ENCODE data around the gene YWHAB. TPM values are rescaled to one million over a fixed set of nuclear protein-coding genes. Genes with fewer than 3 reads are reported as not detected.

YWHAB gene
- total and polyA plus RNA-seq, 2 donors from 2014 or later, result 156 to 216 TPM

DNA sequence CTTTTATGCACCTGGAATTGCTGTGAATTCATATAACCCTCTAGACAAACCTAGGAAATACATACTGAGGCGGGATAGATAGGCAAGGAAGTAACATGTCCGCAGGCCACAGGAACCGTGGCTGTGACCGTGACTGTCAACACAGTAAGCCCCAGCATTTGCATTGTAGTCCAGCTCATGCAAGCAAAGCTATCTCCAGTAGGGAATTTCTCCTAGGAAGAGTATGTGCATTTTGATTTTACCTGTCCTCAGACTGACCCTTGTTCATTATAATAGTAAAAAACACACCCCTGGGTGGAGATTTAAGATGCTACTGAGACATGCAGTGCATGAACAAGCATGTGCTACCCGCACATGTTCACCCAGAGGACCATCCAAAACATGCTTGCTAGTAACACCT is 44.7 kb upstream of the YWHAB start:
- no peak overlapping the region for H3K27ac ChIP-seq (ENCODE audit: low read depth in 2 of 2, low read length in 2 of 2)
- no peak for FAIRE-seq
- no peaks in the 10 kb centered on the region for H3K27me3 ChIP-seq (ENCODE audit: control insufficient read depth, insufficient read depth, low read length)
- no peaks in the 10 kb centered on the region for H3K36me3 ChIP-seq (ENCODE audit: control insufficient read depth in 2 of 3, insufficient read depth in 3 of 3, low read length in 3 of 3)
- H3K4me1 ChIP-seq (ENCODE audit: control insufficient read depth in 2 of 3, insufficient read depth in 2 of 3, low read depth in 1 of 3, low read length in 3 of 3), result no peaks in the 10 kb centered on the region
- no peak overlapping the region for H3K9ac ChIP-seq (ENCODE audit: low read length in 3 of 3)
- TF ChIP-seq, protein P1, sequence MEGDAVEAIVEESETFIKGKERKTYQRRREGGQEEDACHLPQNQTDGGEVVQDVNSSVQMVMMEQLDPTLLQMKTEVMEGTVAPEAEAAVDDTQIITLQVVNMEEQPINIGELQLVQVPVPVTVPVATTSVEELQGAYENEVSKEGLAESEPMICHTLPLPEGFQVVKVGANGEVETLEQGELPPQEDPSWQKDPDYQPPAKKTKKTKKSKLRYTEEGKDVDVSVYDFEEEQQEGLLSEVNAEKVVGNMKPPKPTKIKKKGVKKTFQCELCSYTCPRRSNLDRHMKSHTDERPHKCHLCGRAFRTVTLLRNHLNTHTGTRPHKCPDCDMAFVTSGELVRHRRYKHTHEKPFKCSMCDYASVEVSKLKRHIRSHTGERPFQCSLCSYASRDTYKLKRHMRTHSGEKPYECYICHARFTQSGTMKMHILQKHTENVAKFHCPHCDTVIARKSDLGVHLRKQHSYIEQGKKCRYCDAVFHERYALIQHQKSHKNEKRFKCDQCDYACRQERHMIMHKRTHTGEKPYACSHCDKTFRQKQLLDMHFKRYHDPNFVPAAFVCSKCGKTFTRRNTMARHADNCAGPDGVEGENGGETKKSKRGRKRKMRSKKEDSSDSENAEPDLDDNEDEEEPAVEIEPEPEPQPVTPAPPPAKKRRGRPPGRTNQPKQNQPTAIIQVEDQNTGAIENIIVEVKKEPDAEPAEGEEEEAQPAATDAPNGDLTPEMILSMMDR (IDR thresholded peaks at IDR 0.05; ENCODE audit: borderline replicate concordance, extremely low read depth, insufficient read depth), result no peak
- no peaks in the 10 kb centered on the region for H3K9me3 ChIP-seq (ENCODE audit: control insufficient read depth in 2 of 3, insufficient read depth in 1 of 3, low read length in 3 of 3)
- intact Hi-C loops (cut with DNase I), result no loop called here
- DNase-seq, result no peak
- no peak overlapping the region for H3K4me3 ChIP-seq (ENCODE audit: low read length in 3 of 3)

DNA sequence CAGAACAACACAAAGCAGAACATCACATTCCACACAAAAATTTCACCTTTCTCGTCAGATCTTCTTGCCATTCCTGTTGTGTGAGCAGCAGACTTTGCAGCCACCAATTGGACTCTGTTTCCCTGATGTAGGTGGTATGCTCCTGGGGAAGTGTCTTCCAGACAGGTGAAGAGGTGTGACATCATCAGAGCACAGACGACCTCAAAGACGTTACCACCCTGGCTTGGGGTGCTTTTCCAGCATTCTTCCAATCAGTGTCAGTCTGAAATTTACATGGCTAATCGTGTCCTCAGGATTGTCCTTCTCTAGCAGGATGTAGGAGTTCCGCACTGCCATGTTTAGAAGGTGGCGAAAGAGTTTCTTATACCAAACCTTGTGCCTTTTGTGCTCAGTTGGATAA is 43.5 kb upstream of the YWHAB start:
- Histone ChIP-seq H3K27ac (ENCODE audit: low read depth in 2 of 2, low read length in 2 of 2) (no peak overlapping the region), H3K4me1 (ENCODE audit: control insufficient read depth in 2 of 3, insufficient read depth in 2 of 3, low read depth in 1 of 3, low read length in 3 of 3) (no peaks in the 10 kb centered on the region), H3K4me3 (ENCODE audit: low read length in 3 of 3) (no peak overlapping the region), H3K27me3 (ENCODE audit: control insufficient read depth, insufficient read depth, low read length) (no peaks in the 10 kb centered on the region), H3K36me3 (ENCODE audit: control insufficient read depth in 2 of 3, insufficient read depth in 3 of 3, low read length in 3 of 3) (no peaks in the 10 kb centered on the region), H3K9ac (ENCODE audit: low read length in 3 of 3) (no peak overlapping the region), H3K9me3 (ENCODE audit: control insufficient read depth in 2 of 3, insufficient read depth in 1 of 3, low read length in 3 of 3) (no peaks in the 10 kb centered on the region)
- TF ChIP-seq, protein P1 (IDR thresholded peaks at IDR 0.05; ENCODE audit: borderline replicate concordance, extremely low read depth, insufficient read depth), result no peak
- FAIRE-seq (no peak), DNase-seq (no peak)
- intact Hi-C loops (cut with DNase I), result no loop called here

DNA sequence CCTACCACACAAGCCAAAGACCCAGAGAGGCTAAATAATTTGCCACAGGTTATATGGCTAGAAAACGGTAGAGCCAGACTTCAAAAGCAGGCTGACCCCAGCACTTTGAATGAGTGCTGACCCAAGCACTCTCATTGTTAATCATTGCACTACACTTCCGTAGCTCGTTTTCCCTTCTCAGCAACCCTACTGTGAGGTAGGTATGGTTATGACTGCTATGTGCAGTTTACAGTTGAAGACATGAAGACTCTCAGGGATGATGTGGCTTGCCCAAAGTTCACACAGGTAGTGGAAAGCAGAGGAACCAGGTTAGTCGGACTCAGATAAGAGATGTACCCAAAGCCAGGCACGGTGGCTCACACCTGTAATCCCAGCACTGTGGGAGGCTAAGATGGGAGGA is 41.6 kb upstream of the YWHAB start:
- H3K27ac ChIP-seq (ENCODE audit: low read depth in 2 of 2, low read length in 2 of 2), result no peak overlapping the region
- H3K9me3 ChIP-seq (ENCODE audit: control insufficient read depth in 2 of 3, insufficient read depth in 1 of 3, low read length in 3 of 3), result no peaks in the 10 kb centered on the region
- H3K36me3 ChIP-seq (ENCODE audit: control insufficient read depth in 2 of 3, insufficient read depth in 3 of 3, low read length in 3 of 3), result no peaks in the 10 kb centered on the region
- H3K4me3 ChIP-seq (ENCODE audit: low read length in 3 of 3), result no peak overlapping the region
- DNase-seq (no peak), FAIRE-seq (no peak)
- no peaks in the 10 kb centered on the region for H3K4me1 ChIP-seq (ENCODE audit: control insufficient read depth in 2 of 3, insufficient read depth in 2 of 3, low read depth in 1 of 3, low read length in 3 of 3)
- no peaks in the 10 kb centered on the region for H3K27me3 ChIP-seq (ENCODE audit: control insufficient read depth, insufficient read depth, low read length)
- no peak overlapping the region for H3K9ac ChIP-seq (ENCODE audit: low read length in 3 of 3)
- intact Hi-C loops (cut with DNase I), result no loop called here
- TF ChIP-seq, protein P1 (IDR thresholded peaks at IDR 0.05; ENCODE audit: borderline replicate concordance, extremely low read depth, insufficient read depth), result no peak
